GM12864 (cell line): Measurements from ENCODE around the gene C22orf15.

Experiments used
- DNase-seq: peaks from one replicate; pipeline ENCODE4 v3.0.0-alpha.2; 2011; ENCODE audit warnings: low read depth
- H3K4me3 ChIP-seq: 2 replicates; pipeline ENCODE4 v1.5.1; 2011; ENCODE audit warnings: mild to moderate bottlenecking, low read depth, low read length, control low read depth
- TF ChIP-seq, protein P1 (sequence below): IDR thresholded peaks from 2 replicates; pipeline ENCODE4 v1.5.1; 2011; ENCODE audit warnings: low read depth, mild to moderate bottlenecking, moderate library complexity, low read length, control low read depth, inconsistent platforms; ENCODE audit errors: missing control alignments

C22orf15 gene

GRCh38 chr22:23789121-23789520, 26.3 kb downstream of the C22orf15 start:
- no peak for DNase-seq
- TF ChIP-seq, protein P1, sequence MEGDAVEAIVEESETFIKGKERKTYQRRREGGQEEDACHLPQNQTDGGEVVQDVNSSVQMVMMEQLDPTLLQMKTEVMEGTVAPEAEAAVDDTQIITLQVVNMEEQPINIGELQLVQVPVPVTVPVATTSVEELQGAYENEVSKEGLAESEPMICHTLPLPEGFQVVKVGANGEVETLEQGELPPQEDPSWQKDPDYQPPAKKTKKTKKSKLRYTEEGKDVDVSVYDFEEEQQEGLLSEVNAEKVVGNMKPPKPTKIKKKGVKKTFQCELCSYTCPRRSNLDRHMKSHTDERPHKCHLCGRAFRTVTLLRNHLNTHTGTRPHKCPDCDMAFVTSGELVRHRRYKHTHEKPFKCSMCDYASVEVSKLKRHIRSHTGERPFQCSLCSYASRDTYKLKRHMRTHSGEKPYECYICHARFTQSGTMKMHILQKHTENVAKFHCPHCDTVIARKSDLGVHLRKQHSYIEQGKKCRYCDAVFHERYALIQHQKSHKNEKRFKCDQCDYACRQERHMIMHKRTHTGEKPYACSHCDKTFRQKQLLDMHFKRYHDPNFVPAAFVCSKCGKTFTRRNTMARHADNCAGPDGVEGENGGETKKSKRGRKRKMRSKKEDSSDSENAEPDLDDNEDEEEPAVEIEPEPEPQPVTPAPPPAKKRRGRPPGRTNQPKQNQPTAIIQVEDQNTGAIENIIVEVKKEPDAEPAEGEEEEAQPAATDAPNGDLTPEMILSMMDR = no peak
- H3K4me3 ChIP-seq = no peak overlapping the region

GRCh38 chr22:23789638-23790037, 26.8 kb downstream of the C22orf15 start:
- no peak overlapping the region for H3K4me3 ChIP-seq
- TF ChIP-seq, protein P1 = no peak
- DNase-seq = no peak

- TF ChIP-seq, protein P1 = no peak
- H3K4me3 ChIP-seq = no peak overlapping the region
- no peak for DNase-seq
These were observed 28.3 kb downstream of the C22orf15 start for GRCh38 chr22:23790819-23791737.

GRCh38 chr22:23791738-23792645, 29.2 kb downstream of the C22orf15 start:
- no peak for DNase-seq
- no peak overlapping the region for H3K4me3 ChIP-seq
- TF ChIP-seq, protein P1 = no peak

DNA sequence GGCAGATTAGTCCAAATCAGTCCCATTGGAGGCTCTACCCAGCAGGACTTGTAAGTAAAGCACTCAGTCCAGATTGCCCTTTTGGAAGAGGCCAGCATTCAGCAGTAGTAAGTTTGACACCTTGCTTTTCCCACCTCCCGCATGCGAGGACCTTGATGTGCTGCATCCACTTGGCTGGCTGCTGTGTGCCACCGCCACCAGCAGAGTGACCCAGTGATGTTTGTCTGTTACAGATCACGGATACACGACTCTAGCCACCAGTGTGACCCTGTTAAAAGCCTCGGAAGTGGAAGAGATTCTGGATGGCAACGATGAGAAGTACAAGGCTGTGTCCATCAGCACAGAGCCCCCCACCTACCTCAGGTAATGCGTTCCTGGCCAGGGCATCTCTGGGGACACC, 30.5 kb downstream of the C22orf15 start:
- TF ChIP-seq, protein P1 = no peak
- DNase-seq = no peak
- no peak overlapping the region for H3K4me3 ChIP-seq

DNA sequence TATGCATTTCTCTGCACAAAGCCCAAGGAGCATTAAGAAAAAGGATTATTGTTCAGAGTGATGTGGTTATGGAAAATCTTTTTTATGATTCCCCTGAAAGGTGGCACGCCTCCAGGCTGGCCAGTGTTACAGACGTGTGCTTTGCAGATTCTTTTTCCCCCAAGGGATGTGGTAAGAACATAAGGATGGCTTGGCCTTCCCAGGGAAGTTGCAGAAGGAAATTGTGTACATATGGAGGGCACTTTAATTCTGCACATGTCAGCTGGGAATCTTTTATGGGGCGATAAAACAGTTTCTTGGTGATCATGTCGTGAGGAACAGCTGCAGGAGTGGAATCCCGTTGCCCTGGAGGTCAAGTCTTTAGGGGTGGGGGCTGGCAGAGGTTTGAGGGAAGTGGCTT, 33.7 kb downstream of the C22orf15 start:
- no peak for DNase-seq
- no peak overlapping the region for H3K4me3 ChIP-seq
- TF ChIP-seq, protein P1 = no peak
